ENCODE results near the gene LYPLA2. TPM values are rescaled to one million over a fixed set of nuclear protein-coding genes. Genes with fewer than 3 reads are reported as not detected.

Gene LYPLA2
- polyA plus RNA-seq, 4 donors: 82.9 to 137 (median 99.1) TPM

DNA sequence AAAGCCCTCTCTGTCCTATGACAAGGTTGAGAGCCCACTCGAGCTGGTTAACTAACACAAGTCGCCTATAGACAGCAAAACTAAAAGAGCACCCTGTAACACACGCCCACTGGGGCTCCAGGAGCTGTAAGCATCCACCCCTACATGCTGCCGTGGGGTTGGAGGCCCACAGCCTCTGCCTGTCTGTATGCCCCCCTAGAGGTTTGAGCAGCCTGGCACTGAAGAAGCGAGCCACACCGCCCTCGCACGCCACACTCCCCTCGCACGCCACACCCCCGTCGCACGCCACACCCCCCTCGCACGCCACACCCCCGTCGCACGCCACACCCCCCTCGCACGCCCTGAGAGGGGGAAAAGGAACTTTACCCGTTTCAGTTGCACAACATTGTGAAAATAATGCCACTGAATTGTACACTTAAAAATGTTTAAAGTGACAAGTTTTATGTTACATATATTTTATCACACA, 47.5 kb downstream of the LYPLA2 start:
- DNase-seq (peak; percentile 66 to 79), FAIRE-seq (no peak)
- Histone ChIP-seq H3K9me3 (ENCODE audit: control insufficient read depth in 2 of 2, insufficient read depth in 1 of 2, low read depth in 1 of 2, low read length in 1 of 2) (no peaks in the 10 kb centered on the region), H3K27ac (ENCODE audit: low read depth in 1 of 3, low read length in 2 of 3) (no peak overlapping the region), H3K27me3 (ENCODE audit: control insufficient read depth in 3 of 3, insufficient read depth in 3 of 3, low read length in 3 of 3) (peaks cover 0 to 9% (median 5%) of the 10 kb centered on the region in 3 donors), H3K4me3 (ENCODE audit: low read depth in 1 of 3, low read length in 3 of 3) (peak overlapping the region; percentile 14 to 37 (median 23)), H3K4me1 (ENCODE audit: control insufficient read depth in 3 of 3, insufficient read depth in 2 of 3, low read depth in 1 of 3, low read length in 2 of 3) (peaks cover 0 to 8% (median 0%) of the 10 kb centered on the region in 3 donors), H3K36me3 (ENCODE audit: control insufficient read depth in 3 of 3, insufficient read depth in 2 of 3, low read depth in 1 of 3, low read length in 3 of 3) (no peaks in the 10 kb centered on the region)
- WGBS, 3 donors: 1% methylated on average over 21 of the region's 21 CpGs

DNA sequence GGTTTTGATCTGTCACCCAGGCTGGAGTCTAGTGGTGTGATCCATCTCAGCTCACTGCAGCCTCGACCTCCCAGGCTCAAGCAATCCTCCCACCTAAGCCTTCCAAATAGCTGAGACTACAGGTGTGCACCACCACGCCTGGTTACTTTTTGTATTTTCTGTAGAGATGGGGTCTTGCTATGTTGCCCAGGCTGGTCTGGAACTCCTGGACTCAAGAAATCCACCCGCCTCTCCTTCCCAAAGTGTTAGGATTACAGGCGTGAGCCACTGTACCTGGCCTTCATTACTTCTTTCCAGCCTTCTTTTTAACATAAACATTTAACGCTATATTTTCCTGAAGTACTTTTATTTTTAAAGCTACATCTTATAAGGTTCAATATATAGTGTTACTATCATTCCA, 52.7 kb downstream of the LYPLA2 start:
- H3K4me1 ChIP-seq (ENCODE audit: control insufficient read depth in 3 of 3, insufficient read depth in 2 of 3, low read depth in 1 of 3, low read length in 2 of 3): peaks cover 0 to 3% (median 0%) of the 10 kb centered on the region in 3 donors
- no peak overlapping the region for H3K4me3 ChIP-seq (ENCODE audit: low read depth in 1 of 3, low read length in 3 of 3)
- peaks cover 0 to 2% (median 0%) of the 10 kb centered on the region in 3 donors for H3K27me3 ChIP-seq (ENCODE audit: control insufficient read depth in 3 of 3, insufficient read depth in 3 of 3, low read length in 3 of 3)
- DNase-seq (no peak), FAIRE-seq (no peak)
- peaks cover 0 to 9% of the 10 kb centered on the region in 2 donors for H3K9me3 ChIP-seq (ENCODE audit: control insufficient read depth in 2 of 2, insufficient read depth in 1 of 2, low read depth in 1 of 2, low read length in 1 of 2)
- 89 to 93% (median 90%) methylated on average over 5 of the region's 5 CpGs for WGBS, 3 donors
- H3K36me3 ChIP-seq (ENCODE audit: control insufficient read depth in 3 of 3, insufficient read depth in 2 of 3, low read depth in 1 of 3, low read length in 3 of 3): peaks cover 0 to 21% (median 10%) of the 10 kb centered on the region in 3 donors
- H3K27ac ChIP-seq (ENCODE audit: low read depth in 1 of 3, low read length in 2 of 3): no peak overlapping the region

Other genes with a start within 250 kb of the LYPLA2 start
- gene ID3, start 231.6 kb upstream of the LYPLA2 start, polyA plus RNA-seq: 100 to 1,000 TPM in 3 of 4 donors, 10 to 100 TPM in 1; 78.1 to 157 (median 125) TPM
- gene RPL11, start 99.3 kb upstream of the LYPLA2 start, polyA plus RNA-seq: 1,000 to 10,000 TPM; 1,603 to 3,255 (median 2,883) TPM
- 10 to 100 TPM in 3 of 4 donors, 1 to 10 TPM in 1; 8.4 to 25.2 (median 11.7) TPM for gene ELOA, start 47.7 kb upstream of the LYPLA2 start, polyA plus RNA-seq
- 10 to 100 TPM; 32.4 to 60.1 (median 48.4) TPM for gene PITHD1, start 12.7 kb upstream of the LYPLA2 start, polyA plus RNA-seq
- gene GALE, start 9.6 kb downstream of the LYPLA2 start, polyA plus RNA-seq: 100 to 1,000 TPM in 3 of 4 donors, 10 to 100 TPM in 1; 76.6 to 289 (median 198) TPM
- 100 to 1,000 TPM in 1 of 4 donors, 10 to 100 TPM in 3; 52.2 to 105 (median 85.8) TPM for gene HMGCL, start 34.3 kb downstream of the LYPLA2 start, polyA plus RNA-seq
- 10 to 100 TPM; 44.9 to 81.8 (median 51.3) TPM for gene FUCA1, start 77.1 kb downstream of the LYPLA2 start, polyA plus RNA-seq
- gene CNR2, start 122.2 kb downstream of the LYPLA2 start, polyA plus RNA-seq: under 1 TPM in 2 of 4 donors, not detected in 2; 0.10 to 0.15 TPM
- gene PNRC2, start 168.7 kb downstream of the LYPLA2 start, polyA plus RNA-seq: 100 to 1,000 TPM; 114 to 181 (median 126) TPM
- gene SRSF10, start 189.2 kb downstream of the LYPLA2 start, polyA plus RNA-seq: 100 to 1,000 TPM in 1 of 4 donors, 10 to 100 TPM in 3; 35.9 to 166 (median 56.3) TPM